GM18499 (cell line): ENCODE data around the gene MOSMO.
"Not testable (repeated sequence)": the region's sequence is repeated elsewhere in the genome, so short reads cannot be mapped to it uniquely, and the experiment has no call there.

ENCODE experiments used
- ATAC-seq: cut with Tn5 transposase; IDR thresholded peaks from one replicate; pipeline ENCODE4 v1.9.1; 2021; ENCODE audit warnings: moderate number of reproducible peaks; ENCODE audit not compliant: insufficient read depth, unreplicated experiment

Gene MOSMO

DNA sequence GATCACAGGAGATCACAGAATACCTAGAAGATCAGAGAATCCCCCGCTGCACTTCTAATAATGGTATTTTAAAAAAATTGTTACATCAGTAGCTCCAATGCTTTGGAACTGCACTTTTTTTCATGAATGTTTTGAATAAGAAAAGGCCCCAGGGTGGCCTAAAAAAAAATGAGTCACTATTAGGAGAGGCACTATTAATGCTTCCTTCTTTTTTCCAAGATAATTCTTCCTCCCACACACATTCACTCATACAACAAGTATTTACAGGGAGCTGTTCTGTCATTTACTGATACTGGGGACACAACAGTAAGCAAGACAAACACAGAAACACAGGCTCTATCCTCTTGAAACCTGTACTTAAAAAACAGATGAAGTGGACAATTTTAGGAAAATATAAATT is 6.3 kb upstream of the MOSMO start:
- ATAC-seq, result no peak

DNA sequence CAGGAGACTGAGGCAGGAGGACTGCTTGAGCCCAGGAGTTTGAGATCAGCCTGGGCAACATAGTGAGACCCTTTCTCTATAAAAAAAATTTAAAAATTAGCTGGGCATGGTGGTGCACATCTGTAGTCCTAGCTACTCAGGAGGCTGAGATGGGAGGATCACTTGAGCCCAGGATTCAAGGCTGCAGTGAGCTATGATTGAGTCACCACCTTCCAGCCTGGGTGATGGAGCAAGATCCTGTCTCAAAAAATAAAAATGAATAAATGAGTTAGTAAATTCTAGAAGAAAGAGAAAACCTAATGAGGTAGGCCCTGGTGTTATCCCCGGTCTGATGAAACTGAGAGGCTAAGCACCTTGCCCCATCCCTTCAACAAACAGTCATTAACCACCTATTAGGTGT is 5.9 kb upstream of the MOSMO start:
- not testable (repeated sequence) for ATAC-seq

DNA sequence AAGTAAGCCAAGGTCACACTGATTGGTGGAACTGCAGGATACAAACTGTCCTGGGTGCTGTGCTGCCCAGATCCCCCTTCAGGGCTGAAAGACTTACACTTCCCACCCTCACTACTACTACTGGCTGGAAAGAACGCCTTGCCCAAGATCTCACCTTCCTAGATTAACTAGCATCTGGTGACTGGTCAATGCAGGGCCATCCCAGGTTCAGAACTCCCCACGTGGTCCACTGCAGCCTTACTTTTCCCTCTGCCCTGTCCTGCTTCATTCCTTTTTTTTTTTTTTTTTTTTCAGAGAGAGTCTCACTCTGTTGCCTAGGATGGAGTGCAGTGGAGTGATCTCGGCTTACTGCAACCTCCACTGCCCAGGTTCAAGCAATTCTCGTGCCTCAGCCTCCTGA is 4.7 kb upstream of the MOSMO start:
- ATAC-seq, result no peak

DNA sequence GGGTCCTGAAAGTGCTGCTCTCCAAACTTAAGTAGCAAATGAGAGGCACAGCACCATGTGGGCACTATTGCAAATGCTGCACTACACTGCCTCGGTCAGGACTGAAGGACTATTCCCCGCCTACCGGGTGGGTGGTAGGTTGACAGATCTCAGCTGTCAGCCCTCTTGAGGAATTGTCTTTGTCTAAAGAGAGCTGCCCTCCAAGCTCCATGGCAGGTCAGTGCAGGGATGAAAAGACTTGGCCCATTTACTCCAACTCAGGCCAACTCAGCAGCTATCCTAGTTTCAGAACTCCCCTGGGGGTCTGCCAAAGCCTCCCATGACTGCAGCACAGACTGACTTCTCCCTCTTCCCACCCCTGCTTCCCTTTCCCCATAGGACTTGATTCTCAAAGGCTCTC is 3.6 kb upstream of the MOSMO start:
- no peak for ATAC-seq

DNA sequence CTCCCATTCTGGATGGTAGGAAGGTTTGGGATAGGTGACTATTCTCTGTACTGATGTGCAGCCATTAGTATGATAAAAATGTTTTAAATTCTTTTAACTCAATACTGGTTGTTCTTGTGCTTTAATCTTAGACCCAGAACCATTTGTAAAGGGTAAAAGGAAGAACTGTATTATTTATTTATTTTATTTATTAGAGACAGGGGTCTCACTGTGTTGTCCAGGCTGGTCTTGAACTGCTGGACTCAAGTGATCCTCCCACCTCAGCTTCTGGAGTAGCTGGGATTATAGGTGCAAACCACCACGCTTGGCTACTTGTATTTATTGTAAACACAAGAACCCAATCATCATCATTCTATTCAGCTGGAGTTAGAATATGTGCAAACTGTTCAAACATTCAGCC is 2.2 kb upstream of the MOSMO start:
- ATAC-seq, result no peak

DNA sequence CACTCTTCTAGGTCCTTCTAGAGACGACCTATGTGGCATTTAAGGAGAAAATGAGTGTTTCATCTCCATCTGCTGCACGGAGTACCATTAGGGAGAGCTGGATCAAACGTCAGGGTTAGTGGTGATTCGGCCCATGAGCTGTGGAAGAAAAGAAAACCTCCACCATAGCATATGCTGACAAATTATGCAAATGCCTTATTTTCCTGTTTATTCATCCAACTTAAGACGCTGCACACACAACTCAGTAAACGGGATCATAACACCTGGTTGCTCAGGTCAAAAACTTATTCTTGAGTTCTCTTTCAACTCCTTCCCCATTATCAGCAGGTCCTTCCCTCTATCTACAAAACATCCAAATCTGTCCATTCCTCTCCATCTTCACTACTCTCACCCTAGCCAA is 1.3 kb upstream of the MOSMO start:
- no peak for ATAC-seq

DNA sequence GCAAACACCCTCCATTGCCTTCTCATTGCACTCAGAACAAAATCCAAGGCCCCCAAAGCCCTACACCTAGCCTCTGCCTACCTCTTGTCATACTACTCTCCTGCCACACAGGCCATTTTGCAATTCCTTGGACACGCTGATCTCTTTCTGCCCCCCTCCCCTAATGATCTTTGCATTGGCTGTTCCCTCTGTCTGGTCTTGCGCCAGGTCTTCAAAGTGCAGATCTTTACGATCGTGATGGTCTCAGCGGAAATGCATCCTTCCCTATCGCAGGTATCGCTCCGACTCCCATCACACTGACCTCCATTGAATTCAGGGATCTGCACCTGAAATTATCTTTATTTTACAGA is 777 bp upstream of the MOSMO start:
- ATAC-seq, result no peak

DNA sequence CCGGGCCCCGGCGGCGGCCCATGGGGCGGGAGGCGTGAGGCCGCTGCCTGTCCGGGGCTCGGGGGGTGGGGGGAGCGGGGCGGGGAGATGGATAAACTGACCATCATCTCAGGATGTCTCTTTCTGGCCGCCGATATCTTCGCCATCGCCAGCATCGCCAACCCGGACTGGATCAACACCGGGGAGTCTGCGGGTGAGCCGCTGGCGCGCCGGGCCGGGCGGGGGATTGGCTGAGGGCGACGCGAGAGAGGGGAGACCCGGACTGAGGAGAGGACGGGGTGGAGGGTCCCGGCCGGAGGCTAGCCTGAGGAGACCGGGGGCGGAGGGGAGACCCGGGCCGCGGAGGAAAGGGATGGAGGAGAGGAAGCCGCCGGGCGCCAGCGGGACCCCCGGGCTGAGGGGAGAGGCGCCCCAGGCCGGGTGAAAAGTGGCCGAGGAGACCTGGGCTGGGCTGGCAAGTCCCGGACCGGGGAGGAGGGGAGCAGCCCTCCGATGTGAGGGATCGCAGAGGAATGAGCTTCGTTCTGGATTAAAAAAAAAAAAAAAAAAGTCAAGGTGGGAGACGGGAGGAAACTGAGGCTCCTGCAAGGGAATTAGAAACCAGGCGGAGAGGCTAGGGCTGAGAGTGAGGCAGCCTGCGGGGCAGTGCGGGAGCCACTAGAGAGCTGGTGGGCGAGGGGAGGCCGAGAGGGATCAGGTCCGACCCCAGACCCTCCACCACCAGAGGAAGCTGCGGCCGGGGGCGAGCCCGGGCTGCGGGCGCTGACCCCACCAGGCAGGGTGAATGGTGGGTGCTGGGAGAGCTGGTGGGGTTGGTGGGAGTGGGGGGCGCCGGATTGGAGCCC is 526 bp downstream of the MOSMO start:
- ATAC-seq, result no peak

DNA sequence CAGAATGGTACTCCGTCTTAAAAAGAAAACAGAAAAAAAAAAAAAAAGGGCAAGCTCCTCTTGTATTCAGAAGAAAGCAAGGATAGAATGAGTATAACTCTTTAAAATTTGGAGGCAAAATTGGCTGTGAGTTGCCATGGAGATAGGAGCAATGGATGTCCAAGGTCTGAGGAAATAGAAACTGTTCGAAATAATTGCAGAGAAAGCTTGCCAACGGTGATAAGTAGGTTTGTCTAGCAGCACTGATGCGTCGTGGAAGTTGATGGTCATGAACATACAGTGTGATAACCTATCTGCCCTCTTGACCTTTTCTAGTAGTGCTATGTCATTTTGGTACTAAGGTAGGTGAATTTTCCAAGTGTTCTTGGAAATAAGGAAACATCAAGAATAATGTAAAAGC is 3.0 kb downstream of the MOSMO start:
- ATAC-seq, result no peak

DNA sequence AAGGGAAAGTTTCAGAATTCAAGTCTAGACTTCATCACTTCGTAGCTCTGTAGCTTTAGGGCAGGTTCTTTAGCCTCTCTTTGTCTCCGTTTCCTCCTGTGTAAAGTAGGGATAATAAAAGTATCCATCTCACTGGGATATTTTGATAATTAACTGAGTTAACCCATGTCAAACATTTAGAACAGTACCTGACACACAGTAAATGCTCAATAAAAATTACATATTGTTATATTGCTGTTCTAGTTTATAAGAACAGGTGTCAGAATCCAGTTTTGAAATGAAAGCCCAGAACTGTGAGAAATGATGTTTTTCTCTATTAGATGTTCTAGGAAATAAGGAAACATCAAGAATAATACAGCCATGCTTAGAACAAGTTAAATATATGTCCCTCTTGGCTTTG is 4.3 kb downstream of the MOSMO start:
- no peak for ATAC-seq

DNA sequence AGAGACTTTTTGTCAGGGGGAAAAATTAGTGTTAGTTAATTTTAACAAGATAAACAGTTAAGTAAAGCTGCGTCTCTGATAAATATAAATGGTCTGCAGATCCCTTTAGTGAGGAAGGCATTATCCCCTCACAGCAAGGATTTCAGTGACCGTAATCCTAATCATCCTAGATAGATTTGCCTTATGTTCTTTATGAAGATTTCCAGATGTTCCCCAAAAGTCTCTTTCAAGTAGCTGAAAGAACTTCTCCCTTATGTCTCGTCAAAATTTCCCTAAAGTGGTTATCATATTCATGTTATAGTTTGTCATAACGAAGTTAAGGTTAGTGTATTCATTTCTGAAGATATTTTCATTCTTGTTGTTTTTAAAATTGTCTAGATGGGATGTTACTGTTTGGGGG is 5.6 kb downstream of the MOSMO start:
- no peak for ATAC-seq

DNA sequence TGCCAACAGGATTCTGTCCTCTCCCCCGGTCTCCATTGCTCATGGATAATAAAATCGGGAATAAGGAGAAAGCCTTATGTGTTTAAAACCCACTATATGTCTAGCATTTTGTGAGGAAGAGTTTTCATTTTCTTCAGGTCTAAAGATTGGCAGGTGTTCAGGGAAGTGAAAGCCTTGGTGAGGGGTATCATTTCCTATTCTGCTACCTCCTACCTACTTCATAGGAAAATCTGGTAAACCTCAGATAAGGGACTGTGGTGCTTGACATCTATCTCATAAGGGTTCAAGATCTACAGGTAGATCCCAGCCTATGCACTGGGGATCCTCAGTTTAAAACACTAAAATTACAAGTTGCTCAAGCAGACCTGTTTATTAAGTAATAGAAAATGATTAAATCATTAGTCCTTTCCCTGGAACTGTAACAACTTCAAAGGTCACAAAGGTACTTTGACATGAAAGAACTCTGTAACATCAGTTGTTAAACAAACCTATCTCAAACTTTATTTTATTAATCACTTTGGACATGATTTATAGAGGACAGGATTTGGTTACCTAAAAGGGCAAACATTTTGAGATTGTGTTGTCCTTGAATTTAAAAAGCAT is 6.5 kb downstream of the MOSMO start:
- no peak for ATAC-seq

DNA sequence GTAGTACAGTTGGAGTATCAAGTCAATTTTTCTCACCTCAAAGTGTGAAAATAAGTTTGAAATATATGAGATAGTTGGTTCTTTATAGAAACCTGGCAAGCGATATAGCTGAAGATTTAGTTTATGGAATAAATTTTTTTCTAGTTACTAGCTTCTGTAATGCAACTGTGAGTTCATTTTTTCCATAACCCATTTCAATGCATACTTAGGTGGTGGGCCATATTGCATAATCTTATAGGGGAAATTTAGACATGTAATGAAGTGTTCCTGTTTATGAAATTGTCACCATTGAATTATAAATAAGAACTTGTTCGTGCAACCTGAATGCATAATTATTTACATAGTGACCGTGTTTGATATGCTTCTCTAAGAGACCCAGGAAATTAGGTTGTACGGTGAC is 9.0 kb downstream of the MOSMO start:
- no peak for ATAC-seq

DNA sequence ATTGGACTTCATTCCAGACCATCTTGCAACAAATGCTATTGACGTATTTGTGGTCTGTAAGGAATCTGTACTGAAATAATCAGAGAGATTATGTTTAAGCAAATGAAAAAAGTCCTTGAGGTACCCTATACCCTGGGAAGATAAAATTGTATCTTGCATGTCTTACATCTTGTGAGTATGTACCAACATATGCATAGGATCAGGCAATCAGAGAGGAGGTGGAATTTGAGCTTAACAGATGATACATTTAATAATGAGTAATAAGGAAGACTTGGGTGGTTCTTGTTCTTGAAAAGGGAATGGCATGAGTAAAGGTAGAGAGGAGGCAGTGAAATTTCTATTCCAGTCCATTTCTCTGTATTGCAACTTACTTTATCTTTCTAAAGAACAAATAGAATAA is 10.6 kb downstream of the MOSMO start:
- no peak for ATAC-seq

DNA sequence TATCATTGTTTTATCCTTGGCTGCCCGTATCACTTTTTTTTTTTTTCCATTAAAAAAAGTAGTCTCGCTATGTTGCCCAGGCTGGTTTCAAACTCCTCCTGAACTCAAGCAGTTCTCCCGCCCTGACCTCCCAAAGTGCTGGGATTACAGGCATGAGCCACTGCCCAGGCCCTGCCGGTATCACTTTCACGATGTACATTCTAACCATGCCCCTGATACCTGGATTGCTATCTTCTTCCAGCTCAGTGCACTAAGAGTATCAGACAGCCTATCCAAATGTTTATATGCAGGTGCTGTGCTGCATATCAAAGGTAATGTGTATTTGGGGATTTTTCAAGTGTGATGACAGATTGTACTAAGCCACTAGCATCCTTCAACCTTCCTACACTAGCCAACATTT is 14.2 kb downstream of the MOSMO start:
- no peak for ATAC-seq

DNA sequence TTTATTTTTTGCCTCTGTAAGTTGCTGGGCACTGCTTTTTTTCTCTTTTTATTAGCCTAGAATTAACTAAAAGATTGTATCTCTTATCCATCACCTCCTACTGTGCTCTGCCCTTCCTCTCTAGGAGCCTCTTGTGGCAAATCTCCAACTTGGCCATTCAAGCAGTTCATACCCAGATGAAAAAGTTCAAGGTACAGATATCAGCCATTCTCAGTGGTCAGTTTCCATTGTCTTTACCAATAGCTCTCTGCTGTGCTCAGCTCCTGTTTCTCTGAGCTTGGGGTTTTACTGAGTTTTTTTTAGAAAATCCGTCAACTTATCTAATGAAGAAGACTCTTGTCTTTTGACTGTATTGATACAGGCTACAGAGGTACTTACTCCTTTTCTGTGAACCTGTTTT is 15.6 kb downstream of the MOSMO start:
- no peak for ATAC-seq

DNA sequence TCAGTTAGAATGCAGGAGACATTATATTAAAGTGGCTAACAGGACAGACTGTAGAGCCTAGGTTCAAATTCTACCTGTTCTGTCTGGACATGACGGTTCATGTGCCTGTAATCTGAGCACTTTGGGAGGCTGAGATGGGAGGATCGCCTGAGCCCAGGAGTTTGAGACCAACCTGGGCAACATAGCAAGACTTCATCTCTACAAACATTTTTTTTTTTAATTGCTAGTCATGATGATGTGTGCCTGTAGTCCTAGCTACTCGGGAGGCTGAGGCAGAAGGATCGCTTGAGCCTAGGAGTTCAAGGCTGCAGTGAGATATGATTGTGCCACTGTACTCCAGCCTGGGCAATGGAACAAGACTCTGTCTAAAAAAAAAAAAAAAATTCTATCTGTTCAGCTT is 16.9 kb downstream of the MOSMO start:
- not testable (repeated sequence) for ATAC-seq

DNA sequence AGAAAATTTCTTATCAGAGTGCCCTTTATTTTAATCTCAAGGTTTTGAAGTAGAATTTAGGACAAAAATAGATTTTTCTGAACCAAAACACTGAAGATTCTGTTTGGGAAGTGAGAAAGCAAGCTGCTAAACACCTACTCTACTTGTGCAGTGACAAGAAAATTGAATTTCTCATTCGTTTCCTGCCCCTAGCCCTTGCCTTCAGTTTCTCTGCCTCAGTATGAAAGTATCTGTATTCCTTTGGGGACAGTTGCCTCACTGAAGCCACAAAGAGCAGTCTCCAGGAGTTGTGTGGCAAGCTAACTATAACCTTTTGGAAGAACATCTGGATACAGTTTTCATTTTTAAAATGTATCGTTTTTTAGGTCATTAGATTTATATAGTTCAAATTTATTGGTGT is 19.7 kb downstream of the MOSMO start:
- no peak for ATAC-seq

DNA sequence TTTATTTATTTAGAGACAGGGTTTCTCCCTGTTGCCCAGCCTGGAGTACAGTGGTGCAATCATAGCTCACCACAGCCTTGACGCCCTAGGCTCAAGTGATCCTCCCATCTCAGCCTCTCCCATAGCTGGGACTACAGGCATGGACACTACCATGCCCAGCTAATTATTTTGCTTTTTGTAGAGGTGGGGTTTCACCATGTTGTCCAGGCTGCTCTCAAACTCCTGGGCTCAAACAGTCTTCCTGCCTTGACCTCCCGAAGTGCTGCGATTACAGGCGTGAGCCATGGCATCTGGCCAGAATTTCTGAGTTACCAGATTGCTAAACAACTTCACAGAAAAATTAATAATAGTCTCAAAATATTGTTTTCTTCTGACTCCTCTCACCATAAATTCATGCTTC is 21.7 kb downstream of the MOSMO start:
- ATAC-seq, result no peak

DNA sequence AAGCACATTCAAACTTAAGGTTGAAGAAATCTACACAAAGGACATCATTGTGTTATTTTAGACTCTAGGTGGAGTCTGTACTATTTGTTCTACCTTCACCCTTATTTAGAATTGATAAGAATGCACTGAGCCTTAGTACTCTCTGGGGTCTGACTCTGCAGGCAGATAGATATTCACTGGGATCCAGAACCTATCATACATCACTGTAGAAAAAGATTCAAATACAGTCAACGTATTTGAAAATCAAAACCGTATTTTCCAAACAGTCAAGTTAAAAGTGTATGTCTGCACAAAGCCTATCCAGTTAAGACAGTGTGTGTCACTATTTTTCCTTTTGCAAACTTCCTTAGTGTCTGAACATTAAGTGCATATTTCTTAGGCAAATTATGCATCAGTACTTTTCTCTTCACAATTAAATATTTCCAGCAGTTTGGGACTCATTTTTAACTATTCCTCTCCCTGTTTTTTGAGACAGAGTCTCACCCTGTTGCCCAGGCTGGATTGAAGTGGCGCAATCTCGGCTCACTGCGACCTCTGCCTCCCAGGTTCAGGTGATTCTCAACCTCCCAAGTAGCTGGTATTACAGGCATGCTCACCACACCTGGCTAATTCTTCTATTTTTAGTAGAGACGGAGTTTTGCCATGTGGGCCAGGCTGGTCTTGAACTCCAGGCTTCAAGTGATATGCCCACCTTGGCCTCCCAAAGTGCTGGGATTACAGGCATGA is 22.3 kb downstream of the MOSMO start:
- no peak for ATAC-seq

DNA sequence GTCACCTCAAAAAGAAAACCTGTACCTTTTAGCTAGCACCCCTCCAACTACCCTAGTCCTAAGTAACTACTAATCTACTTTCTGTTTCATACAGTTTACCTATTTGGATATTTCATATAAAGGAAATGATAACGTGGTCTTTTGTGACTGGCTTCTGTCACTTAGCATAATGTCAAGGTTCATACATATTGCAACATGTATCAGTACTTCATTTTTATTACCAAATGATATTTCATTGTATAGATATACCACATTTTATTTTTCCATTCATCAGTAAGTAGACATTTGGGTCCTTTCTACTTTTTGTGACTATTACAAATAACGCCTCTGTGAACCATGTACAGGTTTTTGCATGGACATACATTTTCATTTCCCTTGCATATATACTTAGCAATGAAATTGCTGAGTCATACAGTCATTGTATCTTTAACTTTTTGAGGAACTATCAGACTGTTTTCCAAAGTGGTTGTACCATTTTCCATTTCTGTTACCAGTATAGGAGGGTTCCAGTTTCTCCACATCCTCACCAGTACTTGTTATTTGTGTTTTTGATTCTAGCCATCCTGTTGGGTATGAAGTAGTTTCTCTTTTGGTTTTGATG is 23.7 kb downstream of the MOSMO start:
- no peak for ATAC-seq
